OCI-LY3 (cell line): Measurements from ENCODE around the gene PAF1.

ENCODE experiments used
- EZH2phosphoT487 ChIP-seq: fragments of 200-600 bp; shearing (Covaris generic); IDR thresholded peaks from 2 replicates; pipeline ENCODE4 v1.6.1; 2018; ENCODE audit warnings: antibody characterized with exemption, mixed run types, low read depth
- TF ChIP-seq, protein P1 (sequence below): fragments of 200-600, 300-600 bp; sonication (generic); IDR thresholded peaks from 2 replicates; pipeline ENCODE4 v1.5.1; 2014; ENCODE audit warnings: antibody characterized with exemption, low read length, low read depth

DNA sequence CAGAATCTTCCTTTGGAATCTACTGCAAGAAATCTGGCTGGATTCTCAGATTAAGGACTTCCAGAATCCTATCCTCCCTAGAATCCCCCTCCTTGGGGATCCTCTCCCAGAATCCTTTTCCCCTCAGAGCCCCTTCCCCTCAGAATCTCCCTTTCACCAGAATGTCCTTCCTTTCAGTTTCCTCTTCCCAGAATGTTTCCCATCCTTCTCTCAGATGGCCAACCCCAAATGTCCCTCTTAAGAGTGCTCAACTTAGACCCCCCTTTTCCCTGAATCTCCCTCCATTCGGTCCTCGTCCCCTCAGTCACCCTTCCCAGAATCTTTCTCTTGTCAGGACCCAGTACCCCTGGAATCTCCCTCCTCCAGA is 45.4 kb upstream of the PAF1 start:
- TF ChIP-seq, protein P1, sequence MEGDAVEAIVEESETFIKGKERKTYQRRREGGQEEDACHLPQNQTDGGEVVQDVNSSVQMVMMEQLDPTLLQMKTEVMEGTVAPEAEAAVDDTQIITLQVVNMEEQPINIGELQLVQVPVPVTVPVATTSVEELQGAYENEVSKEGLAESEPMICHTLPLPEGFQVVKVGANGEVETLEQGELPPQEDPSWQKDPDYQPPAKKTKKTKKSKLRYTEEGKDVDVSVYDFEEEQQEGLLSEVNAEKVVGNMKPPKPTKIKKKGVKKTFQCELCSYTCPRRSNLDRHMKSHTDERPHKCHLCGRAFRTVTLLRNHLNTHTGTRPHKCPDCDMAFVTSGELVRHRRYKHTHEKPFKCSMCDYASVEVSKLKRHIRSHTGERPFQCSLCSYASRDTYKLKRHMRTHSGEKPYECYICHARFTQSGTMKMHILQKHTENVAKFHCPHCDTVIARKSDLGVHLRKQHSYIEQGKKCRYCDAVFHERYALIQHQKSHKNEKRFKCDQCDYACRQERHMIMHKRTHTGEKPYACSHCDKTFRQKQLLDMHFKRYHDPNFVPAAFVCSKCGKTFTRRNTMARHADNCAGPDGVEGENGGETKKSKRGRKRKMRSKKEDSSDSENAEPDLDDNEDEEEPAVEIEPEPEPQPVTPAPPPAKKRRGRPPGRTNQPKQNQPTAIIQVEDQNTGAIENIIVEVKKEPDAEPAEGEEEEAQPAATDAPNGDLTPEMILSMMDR, result no peak
- TF ChIP-seq EZH2phosphoT487, result no peak
